RWPE1 (cell line): ENCODE measurements around the gene PARM1.

Experiments used
- CTCF ChIA-PET: fragments of 350-600 bp; sonication (Branson Sonifier 250); formaldehyde crosslinking; extraction: SDS; loops from one replicate; lab custom pipeline; 2021; lab: Yijun Ruan, JAX
- POLR2A ChIA-PET: fragments of 400-600 bp; formaldehyde crosslinking; extraction: SDS; loops from one replicate; lab custom pipeline; 2020; ENCODE audit warnings: antibody characterized with exemption; ENCODE audit not compliant: low non-redundant PET; lab: Yijun Ruan, JAX
- DNase-seq: peaks from one replicate; pipeline ENCODE4 v3.0.0; 2012; ENCODE audit warnings: low spot score
- H3K27ac ChIP-seq: fragments of 450-650 bp; 2 replicates; pipeline ENCODE4 v1.5.1; 2017
- CTCF ChIP-seq: fragments of 450-650 bp; conservative IDR thresholded peaks from 2 replicates; pipeline ENCODE4 v1.5.1; 2017; ENCODE audit warnings: low read depth, mild to moderate bottlenecking

The PARM1 gene

GRCh38 chr4:75028196-75028854 is 95.4 kb downstream of the PARM1 start:
- no peak for TF ChIP-seq CTCF
- no peak overlapping the region for H3K27ac ChIP-seq
- CTCF ChIA-PET, result no interaction called here
- POLR2A ChIA-PET, result no interaction called here
- DNase-seq, result no peak

GRCh38 chr4:75030028-75030427 is 97.1 kb downstream of the PARM1 start:
- ChIA-PET POLR2A (no interaction called here), CTCF (interaction anchor here (0.7 kb wide), 1 partner anchor 1644 kb away, joined by 3 read pairs; no protein-coding TSS in a partner anchor)
- TF ChIP-seq CTCF, result no peak
- no peak overlapping the region for H3K27ac ChIP-seq
- no peak for DNase-seq

GRCh38 chr4:75030649-75031235 is 97.8 kb downstream of the PARM1 start:
- DNase-seq, result no peak
- ChIA-PET CTCF (interaction anchor here (0.7 kb wide), 1 partner anchor 384 kb away, joined by 3 read pairs; no protein-coding TSS in a partner anchor), POLR2A (no interaction called here)
- no peak for TF ChIP-seq CTCF
- H3K27ac ChIP-seq, result no peak overlapping the region

GRCh38 chr4:75031775-75032174 is 98.9 kb downstream of the PARM1 start:
- H3K27ac ChIP-seq, result no peak overlapping the region
- TF ChIP-seq CTCF, result no peak
- no peak for DNase-seq
- CTCF ChIA-PET, result interaction anchor here (0.6 kb wide), 1 partner anchor 1677 kb away, joined by 3 read pairs; no protein-coding TSS in a partner anchor
- POLR2A ChIA-PET, result no interaction called here

- no peak for TF ChIP-seq CTCF
- POLR2A ChIA-PET, result no interaction called here
- CTCF ChIA-PET, result no interaction called here
- no peak overlapping the region for H3K27ac ChIP-seq
- no peak for DNase-seq
Observed at GRCh38 chr4:75034523-75034922, 101.6 kb downstream of the PARM1 start.

- DNase-seq, result no peak
- TF ChIP-seq CTCF, result no peak
- no peak overlapping the region for H3K27ac ChIP-seq
- POLR2A ChIA-PET, result no interaction called here
- CTCF ChIA-PET, result no interaction called here
Observed at GRCh38 chr4:75035321-75035720, 102.4 kb downstream of the PARM1 start.
